WI38 (cell line): Measurements from ENCODE around the gene ZFYVE21.

ENCODE experiments used
- H3K4me3 ChIP-seq: 2 replicates; pipeline ENCODE4 v1.5.1; 2011; ENCODE audit warnings: low read depth, mild to moderate bottlenecking, control low read depth, low read length
- TF ChIP-seq, protein P1 (sequence below): IDR thresholded peaks from 2 replicates; pipeline ENCODE4 v1.5.1; 2012; ENCODE audit warnings: low read depth, mild to moderate bottlenecking, control low read depth, low read length

Gene ZFYVE21

DNA sequence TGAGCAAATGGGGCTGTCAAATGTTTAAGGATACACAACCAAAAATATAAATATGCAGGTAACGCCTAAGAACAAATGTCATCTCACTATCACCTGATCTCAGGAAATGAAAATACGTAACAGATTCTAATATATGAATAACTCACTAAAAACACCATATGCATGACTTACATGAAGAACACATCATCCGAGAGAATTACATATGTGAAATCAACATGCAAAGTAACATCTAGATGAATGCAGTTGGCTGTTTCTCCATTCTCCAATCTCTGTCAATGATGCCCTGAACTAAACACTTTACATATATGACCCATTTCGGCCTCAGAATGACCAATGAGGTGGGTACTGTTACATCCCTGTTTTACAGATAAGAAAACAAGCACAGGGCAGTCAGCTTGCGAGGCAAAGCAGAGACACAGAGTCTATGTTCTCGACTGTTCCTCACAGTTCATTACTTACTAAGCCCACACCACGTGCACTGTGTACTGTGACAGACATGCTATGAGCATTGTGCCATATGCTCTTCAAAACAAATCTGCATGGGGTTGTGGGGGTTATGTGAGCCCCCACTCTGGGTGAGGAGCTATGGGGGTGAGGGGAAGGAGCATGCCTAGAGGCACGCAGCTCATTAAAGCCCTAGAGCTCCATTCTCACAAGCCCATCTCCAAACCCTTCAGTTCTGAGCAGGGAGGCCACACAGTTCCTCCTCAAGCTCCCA lies 42.6 kb downstream of the ZFYVE21 start:
- TF ChIP-seq, protein P1, sequence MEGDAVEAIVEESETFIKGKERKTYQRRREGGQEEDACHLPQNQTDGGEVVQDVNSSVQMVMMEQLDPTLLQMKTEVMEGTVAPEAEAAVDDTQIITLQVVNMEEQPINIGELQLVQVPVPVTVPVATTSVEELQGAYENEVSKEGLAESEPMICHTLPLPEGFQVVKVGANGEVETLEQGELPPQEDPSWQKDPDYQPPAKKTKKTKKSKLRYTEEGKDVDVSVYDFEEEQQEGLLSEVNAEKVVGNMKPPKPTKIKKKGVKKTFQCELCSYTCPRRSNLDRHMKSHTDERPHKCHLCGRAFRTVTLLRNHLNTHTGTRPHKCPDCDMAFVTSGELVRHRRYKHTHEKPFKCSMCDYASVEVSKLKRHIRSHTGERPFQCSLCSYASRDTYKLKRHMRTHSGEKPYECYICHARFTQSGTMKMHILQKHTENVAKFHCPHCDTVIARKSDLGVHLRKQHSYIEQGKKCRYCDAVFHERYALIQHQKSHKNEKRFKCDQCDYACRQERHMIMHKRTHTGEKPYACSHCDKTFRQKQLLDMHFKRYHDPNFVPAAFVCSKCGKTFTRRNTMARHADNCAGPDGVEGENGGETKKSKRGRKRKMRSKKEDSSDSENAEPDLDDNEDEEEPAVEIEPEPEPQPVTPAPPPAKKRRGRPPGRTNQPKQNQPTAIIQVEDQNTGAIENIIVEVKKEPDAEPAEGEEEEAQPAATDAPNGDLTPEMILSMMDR = no peak
- no peak overlapping the region for H3K4me3 ChIP-seq

DNA sequence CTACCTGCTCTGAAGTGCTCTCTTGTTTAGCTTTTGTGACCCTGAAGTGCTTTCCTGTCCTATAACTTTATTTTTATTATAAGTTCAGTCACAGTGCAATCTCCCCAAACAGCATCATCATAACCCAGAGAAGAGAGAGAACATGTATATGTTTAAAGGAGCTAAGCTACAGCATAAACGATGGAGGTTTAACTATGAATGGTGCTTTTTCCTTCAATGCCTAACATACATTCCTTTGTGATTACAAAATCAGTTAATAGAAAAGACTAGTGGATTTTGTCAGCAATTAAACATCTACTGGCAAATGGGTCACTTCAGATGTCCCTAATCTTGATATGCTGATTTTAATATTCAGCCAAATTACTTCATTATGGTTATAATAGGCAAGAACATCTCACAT lies 46.4 kb downstream of the ZFYVE21 start:
- no peak overlapping the region for H3K4me3 ChIP-seq
- TF ChIP-seq, protein P1 = no peak

DNA sequence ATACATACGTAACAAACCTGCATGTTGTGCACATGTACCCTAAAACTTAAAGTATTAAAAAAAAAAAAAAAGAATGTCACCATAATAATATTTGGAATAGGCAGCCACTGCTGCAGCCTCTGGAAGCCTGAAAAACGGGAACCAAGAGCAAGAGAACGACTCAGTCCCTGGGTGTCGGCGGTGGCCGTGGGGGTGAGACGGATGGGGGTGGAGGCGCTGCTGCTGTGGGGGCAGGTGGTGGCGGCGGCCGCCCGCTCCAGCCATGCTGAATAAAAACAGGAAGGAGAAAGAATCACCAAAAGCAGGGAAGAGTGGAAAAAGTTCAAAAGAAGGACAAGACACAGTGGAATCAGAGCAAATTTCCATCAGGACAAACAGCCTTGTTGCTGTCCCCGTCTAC lies 46.9 kb downstream of the ZFYVE21 start:
- H3K4me3 ChIP-seq = no peak overlapping the region
- TF ChIP-seq, protein P1 = no peak

DNA sequence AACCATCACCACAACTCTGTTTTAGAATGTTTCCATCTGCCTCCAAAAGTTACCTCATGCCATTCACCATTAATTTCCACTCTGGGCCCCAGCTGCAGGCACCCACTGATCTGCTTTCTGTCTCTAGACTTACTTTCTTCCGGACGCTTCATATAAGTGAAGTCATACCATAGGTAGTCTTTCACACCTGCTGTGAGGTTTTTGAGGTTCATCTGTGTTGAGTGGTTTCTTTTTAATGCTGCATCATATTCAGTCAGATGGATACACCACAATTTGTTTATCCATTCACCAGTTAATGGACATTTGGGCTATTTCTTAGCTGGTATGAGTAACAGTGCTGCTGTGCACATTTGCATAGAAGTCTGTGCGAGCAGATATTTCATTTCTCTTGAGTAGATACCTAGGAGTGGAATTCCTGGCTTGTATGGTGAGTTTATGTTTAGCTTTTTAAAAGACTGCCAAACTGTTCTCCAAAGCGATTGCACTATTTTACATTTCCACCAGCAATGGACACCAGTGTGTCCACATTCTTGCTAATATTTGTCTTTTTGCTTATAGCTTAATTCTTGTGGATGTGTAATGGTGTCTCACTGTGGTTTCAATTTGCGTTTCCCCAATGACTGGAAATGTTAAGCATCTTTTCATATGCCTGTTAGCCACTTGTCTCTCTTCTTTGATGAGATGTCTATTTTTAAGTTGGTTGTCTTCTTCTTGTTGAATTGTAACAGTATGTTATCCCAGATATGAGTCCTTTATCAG lies 48.3 kb downstream of the ZFYVE21 start:
- TF ChIP-seq, protein P1 = no peak
- no peak overlapping the region for H3K4me3 ChIP-seq

DNA sequence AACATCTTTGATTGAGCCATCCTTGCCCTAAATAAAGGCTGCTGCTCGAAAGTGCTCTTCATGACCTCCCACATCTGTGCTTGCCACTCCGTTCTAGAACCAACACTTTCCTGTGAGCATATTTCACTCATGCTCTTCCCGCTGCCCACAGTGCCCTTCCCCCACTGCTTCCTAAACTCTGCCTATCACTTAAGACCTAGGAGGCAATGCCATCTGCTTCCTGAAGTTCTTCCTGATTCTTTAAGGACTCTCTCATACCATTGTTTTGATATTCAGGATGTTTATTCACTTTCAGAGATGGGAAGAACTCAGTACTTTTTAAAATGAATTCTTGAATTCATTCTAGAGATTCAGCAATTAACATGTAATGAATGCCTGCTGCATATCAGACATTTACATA lies 49.9 kb downstream of the ZFYVE21 start:
- TF ChIP-seq, protein P1 = no peak
- no peak overlapping the region for H3K4me3 ChIP-seq

DNA sequence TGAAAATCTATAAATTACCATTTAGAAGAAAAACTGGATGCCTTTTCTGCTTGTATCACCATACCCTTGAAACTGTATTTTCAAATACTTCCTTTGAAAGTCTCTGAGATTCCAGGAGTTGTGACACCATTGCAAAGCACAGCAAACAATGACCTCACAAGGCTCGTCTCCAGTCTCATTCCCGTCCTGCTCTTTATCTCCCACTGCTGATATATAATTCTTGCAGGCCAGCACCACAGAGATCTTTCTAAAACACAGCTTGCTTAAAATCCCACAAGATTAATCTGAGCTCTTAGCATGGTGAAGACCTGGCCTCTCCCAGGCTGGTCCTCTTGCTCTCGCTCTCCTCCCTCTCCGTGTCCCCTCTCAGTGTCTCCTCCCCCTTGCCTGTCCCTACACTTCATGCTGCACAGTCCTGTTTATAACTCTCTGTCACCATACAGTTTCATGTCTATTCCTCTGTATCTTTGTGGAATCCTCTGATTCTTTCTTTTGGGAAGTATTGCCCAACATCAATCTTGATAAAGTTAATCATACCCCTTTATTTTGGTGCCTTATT lies 51.8 kb downstream of the ZFYVE21 start:
- TF ChIP-seq, protein P1 = no peak
- no peak overlapping the region for H3K4me3 ChIP-seq

DNA sequence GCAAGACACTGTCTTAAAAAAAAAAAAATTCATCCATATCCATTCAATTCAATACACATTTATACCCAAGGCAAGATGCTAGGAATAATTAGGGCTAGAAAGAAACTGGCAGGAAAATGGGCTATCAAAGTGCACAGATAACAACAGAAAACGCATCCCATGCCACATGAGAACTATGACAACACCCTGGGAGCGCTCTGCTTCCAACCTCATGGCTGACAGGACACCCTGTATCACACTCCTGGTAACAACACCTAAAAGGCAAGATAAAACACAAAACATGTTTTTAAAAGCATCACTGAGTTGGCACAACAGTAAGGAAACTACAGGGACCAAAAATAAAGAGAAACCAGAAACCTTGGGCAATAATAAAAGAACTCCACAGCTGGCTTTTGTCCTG lies 54.9 kb downstream of the ZFYVE21 start:
- no peak overlapping the region for H3K4me3 ChIP-seq
- TF ChIP-seq, protein P1 = no peak
